Activated T-cell treated with anti-CD3 and anti-CD28 coated beads, Interleukin-2, amount 50 U/mL, for 48 hours (primary cell): ENCODE results near the gene EPHB2.
"Not testable (repeated sequence)": the region's sequence is repeated elsewhere in the genome, so short reads cannot be mapped to it uniquely, and the experiment has no call there.

Experiments
- DNase-seq, 2 experiments: peaks; one replicate each; pipeline ENCODE4 v3.0.0-alpha.2; 2020

The EPHB2 gene

DNA sequence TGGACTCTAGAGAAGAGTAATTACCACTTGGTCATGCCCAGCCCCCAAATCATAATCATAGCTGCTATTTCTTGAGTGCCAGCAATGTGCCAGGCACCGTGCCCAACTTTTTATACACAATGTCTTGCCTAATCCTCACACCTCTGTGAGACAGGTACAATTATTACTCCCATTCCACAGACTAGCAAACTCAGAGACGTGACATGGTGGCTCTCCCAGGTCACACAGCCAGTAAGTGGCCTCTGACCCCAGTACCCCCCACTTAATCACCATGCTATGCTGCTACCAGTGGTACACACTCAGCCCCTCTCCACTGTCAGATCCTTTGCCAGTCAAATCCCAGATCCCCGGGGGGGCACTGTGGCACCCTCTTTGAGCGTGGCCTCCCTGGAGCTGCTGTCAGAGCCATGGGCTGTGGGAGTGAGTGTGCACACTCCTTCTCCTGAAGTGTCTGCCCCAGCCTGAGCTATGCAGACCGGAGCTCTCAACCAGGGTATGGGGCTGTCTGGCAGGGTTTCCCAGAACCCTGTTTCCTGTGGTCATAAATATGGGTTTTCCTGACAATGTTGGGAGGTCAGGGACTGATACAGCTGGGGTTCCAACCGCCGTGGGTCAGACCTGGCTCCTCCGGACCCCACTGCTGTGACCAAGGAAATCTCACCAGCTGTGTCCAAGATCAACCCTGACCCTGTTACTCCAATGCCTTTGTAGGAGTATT is 210.3 kb downstream of the EPHB2 start:
- DNase-seq, result no peak

DNA sequence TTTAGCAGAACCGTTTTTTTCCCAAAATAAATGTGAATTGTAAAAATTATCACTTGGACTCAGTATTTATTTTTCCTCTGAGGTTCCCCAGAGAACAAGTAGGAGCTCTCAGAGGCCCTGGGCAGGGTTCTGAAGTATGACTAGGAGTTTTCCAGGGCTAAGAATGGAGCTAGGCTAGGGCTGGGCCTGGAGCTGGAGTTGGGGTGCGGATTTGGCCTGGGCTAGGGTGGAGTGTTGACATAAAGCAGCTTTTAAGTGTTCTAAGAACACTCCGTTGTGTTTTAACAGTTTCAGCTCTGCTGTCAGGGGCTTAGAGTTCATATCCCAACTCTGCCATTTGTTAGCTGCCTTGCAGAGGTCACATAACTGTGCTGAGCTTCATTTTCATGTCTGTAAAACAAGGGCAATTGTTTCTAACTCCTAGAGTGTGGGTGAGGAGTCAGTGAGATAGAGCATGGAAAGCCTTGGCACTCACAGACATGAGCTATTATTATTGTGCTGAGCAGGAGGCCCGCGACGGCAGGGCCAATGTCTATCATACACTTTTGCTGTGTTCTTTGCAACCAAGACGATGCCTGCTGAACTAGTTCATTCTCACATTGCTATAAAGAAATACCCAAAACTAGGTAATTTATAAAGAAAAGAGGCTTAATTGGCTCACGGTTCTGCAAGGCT is 210.9 kb downstream of the EPHB2 start:
- no peak for DNase-seq

DNA sequence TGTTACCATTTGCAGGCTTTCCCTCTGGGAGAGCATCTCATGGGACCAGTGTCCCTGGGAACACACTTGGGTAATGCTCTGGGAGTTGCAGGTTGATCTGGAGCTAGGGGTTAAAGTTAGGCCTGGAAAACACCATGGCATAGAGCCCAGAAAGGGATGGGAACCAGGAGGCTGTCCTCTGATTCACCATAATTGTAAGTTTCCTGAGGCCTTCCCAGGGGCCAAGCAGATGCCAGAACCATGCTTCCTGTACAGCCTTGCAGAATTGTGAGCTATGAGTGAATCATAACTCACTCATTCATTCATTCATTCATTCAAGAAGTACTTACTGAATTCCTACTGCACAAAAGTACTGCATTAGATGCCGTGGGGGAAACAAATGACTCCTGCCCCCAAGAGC is 212.0 kb downstream of the EPHB2 start:
- no peak for DNase-seq

DNA sequence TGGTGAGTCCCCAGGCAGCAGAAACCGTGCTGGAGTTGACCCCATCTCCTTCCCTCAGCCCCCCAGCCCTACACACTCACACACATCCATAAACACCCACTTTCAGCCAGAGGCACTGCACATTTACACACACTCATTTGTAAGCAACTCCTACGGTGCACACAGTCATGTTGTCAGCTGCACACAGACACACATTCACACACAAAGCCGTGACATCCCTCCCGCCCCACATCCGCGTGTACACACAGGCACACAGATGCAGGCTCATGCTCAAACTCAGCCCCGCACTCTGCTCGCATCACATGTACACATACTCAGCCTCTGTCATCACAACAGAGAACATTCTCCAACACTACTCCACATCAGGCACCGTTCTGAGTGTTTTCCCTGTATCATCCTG is 214.5 kb downstream of the EPHB2 start:
- no peak for DNase-seq

DNA sequence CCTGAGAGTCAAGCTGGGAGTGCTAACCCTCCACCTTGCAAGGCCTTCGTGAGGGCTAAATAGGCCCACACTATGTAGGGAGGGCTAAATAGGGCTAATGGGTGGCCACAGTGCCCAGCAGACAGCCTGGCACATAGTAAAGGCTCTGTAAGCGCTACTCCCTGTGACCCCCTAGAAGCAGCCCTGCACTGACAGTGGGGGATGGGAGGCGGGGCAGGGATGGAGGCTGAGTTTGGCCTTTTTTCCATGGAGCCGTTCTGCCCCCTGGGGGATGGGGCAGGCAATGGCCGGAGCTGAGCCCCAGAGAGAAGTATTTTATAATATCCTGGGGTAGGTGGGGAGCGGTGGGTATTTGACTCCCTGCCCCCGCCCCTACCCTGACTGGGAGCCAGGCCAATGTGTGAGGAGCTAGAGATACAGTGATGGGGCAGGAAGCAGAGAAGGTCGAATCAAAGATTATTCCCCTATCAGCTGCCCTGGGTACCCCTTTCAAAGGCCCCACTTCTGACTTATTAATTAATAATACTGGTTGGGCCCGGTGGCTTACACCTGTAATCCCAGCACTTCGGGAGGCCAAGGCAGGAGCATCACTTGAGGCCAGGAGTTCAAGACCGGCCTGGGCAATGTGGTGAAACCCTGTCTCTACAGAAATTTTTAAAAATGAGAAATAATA is 219.7 kb downstream of the EPHB2 start:
- DNase-seq, result peak; percentile 58 to 64

DNA sequence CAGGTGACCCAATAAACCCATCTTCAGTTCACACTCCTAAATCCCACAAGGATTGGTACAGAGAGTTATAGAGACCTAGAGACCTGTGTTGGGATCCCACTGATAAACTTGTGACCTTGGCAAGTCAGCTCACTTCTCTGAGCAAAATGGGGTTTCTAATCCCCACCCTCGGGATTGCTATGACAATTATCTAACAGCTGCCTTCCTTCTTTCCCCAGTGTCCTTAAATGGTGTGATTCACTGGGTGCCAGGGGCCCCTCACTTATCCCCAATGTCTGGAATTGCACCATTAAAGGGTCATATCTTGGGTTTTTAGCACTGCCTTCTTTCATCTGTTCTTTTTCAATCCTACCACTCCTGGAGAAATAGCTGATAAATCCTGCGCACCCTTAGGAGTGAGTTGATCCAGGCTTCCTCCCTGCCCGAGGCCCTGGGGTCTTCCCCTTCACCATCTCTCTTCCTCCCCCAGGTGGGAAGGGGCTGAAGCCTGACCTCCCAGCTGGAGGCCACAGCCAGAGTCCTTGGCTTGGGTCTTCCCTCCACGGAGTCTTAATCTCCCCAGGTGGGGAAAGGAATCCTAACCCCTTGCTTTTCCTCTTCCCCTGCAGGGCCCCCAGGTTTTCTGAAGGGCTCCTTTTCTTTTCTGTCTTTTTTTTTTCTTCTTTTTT is 222.3 kb downstream of the EPHB2 start:
- DNase-seq, result no peak

DNA sequence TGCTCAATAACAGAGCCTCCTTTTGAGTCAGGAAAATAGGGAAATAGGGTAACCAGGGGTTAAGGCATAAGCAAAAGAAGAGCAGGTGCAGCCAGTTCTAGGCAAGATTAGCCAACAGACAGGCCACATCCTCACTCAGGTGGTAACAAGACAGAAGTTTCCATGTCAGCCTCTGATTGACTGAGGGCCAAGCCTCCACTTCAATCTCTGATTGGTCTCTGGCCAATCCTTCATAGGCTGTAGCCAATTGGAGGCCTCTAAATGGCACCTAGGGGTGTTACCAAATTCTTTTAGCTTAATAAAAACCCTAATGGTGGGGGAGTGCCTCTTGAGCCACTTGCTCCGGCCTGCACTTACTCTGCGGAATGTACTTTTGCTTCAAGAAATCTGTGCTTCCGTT is 224.8 kb downstream of the EPHB2 start:
- no peak for DNase-seq

DNA sequence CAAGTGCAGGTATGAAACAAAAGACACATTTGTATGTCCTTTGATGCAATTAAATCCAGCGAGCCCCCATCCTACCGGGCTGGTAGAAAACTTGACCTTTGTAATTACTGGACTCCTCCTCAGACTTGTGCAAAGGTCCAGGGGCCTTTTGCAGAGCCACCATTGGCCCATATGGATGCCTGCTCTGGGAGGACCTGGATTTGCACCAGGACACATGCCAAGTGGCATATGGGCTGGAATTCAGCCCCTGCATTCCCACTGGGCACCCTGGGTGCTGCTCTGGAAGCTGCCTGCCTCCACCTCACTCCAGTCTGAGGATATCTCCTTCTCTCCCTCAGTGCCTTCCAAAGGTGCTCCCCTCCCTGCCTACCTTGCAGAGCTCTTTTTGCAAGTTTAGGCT is 226.0 kb downstream of the EPHB2 start:
- no peak for DNase-seq

DNA sequence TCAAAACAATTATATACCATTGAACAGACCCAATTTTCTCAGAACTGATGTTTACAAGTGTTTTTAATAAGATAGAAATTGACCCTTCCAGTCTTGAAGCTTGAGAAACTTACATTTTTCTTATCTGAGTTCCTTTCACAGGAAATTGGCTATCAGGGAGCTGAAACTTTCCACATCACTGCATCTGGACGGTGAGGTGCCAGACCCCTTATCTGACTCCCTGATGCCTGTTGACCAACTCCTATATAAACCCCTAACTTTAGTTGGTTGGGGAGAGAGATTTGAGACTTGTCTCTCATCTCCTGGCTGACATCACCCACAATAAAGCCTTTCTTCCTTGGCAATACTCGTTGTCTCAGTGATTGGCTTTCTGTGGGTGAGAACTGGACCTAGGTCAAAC is 230.6 kb downstream of the EPHB2 start:
- DNase-seq, result no peak

DNA sequence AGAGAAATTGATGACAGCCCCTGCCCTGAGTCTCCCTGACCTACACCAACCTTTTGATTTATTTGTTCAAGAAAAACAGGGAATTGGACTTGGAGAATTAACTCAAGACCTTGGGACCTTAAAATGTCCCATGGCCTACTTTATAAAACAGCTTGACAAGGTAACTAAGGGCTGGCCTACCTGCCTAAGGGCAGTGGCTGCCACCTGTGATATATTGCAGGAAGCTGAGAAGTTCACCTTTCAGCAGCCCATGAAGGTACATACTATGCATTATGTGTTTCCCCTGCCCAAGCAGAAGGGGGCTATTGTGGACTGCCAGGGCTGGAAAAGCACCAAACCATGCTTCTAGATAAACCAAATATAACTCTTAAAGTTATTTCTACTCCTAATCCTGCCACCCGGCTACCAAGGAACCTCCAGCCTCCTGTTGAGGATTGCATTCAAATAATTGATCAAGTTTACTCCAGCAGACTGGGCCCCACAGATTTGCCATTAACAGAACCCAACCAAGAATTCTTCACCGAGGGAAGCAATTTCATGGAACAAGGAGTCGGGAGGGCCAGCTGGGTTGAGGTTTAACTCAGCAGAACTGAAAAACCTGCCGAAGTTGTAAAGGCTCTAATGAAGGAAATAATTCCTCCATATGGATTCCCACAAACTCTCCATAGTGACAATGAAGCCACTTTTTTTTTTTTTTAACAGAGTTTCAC is 233.9 kb downstream of the EPHB2 start:
- DNase-seq, result no peak

DNA sequence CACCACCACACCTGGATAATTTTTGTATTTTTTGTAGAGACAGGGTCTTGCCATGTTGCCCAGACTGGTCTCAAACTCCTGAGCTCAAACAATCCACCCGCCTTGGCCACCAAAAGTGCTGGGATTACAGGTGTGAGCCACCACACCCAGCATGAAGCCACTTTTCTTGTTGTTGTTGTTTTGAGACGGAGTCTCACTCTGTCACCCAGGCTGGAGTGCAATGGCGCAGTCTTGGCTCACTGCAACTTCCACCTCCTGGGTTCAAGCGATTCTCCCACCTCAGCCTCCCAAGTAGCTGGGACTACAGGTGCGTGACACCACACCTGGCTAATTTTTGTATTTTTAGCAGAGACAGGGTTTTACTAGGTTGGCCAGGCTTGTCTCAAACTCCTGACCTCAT is 234.5 kb downstream of the EPHB2 start:
- not testable (repeated sequence) for DNase-seq

DNA sequence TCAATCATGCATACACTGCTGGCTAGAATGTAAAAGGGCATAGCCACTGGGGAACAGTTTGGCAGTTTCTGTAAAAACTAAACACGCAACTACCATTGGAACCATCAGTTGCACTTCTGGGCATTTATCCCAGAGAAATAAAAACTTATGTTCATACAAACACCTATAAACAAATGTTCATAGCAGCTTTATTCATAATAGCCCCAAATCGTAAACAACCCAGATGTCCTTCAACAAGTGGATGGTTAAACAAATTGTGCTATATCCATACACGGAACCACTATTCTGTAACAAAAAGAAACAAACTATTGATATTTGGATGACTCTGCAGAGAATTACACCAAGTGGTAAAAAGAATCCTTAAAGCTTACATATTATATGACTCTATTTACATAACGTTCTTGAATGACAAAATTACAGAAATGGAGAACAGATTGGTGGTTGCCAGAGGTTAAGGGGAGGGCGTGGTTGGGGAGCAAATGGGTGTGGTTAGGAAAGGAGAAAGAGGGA is 239.2 kb downstream of the EPHB2 start:
- no peak for DNase-seq

DNA sequence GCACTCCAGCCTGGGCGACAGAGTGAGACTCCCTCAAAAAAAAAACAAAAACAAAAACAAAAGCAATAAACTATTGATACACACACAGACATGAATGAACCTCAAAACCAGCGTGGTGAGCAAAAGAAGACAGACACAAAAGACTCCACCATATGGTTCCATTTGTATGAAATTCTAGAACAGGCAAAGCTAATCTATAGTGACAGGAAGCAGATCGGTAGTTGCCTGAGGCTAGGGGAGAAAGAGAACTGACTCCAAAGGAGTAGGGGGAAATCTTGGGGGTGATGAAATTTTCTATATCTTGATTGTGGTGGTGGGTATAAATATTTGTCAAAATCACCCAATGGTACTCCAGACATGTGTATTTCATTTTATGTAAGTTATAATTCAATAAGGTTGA is 241.2 kb downstream of the EPHB2 start:
- no peak for DNase-seq

DNA sequence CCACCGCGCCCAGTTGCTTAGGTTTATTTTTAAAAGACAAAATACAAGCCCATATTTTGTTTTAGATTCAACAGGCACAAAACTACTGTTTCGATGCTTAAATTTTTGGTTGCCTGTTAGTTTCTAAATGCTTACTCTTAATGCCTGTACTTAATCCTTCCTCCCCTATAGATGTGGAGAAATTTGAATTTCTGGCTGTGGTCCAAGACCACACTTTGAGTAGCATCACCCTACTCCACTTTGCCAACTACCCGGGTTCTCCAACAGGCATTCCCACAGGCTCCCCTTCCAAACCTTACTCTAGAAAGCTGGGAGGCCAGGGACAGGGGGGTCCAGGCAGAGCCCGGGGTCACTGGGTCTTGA is 242.0 kb downstream of the EPHB2 start:
- no peak for DNase-seq

DNA sequence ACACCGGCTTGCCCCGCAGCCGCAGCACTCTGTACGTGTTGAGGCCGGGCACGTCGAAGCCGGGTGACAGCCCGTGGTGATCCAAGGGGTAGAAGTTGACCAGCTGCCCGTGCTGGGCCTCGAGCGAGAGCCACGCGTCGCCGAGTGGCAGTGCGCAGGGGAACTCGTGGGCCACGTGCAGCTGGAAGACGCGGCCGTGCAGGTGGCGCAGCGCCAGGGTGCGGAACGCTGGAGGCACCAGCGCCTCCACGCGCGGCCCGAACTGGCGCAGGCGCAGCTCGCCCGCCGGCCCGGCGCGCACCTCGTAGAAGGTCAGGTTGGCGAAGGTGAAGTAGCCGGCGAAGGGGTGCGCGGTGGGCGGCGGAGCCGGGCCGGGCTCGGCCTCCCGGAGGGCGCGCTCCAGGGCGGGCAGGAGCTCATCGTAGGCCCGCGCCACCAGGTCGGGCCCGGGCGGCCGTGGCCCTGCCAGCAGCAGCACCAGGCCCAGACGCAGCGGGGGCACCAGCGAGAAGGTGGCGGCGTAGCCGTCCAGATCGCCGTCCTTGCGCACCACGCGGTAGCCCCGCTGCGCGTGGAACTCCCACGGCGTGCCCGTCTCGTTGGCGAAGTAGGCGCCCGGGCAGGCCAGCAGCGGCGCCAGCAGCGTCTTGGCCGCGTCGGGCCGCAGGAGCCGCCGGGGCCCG is 242.6 kb downstream of the EPHB2 start:
- DNase-seq, result no peak

DNA sequence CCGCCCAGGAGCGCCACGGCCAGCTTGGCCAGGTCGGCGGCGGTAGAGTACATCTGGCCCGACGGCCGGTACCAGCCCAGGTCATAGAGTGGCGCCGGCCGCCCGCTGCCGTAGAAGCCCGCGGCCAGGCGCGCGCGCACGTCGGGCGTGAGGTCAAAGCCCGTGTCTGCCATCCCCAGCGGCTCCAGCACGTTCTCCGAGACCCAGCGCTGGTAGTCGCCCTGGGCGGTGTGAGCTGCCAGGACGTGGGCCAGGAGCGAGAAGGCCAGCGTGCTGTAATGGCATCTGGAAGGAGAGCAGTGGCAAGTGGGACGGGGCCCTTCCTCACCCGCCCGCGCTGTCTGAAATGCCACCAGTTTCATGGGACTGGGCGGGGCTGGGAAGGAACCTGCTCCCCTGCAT is 243.1 kb downstream of the EPHB2 start:
- no peak for DNase-seq

DNA sequence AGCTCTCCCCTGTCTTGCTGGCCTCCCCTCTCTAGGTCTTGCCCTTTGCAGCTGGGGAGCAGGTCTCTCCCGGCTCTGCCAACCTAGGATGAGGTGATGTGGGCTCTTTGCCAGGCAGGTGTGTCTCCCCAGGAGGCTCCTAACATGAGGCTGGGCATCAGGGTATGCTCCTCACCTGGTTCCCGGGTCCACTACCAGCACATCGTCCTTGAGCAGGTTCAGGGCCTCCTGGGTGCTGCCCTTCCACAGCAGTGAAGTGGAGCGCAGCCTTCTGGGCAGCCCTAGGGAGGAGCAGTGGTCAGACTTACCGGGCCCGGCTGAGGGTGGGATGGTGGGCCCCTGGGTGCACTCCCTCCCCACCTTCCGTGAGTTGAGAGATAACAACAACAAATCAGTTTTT is 244.5 kb downstream of the EPHB2 start:
- no peak for DNase-seq

DNA sequence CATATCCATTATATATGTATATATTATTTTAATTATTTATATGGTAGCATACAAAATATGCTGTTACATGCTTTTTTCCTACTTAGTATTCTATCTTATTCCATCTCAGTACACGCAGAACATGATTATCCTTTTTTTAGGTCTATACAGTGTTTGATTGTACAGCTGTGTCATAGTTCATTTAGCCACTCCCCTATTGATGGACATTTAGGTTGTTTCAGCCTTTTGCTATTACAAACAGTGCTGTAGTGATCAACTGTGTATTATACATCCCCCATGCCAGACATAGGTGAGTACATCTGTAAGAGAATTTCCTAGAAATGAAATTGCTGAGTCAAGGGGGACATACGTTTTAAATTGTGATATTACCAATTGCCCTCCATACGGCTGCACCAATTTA is 246.4 kb downstream of the EPHB2 start:
- no peak for DNase-seq

DNA sequence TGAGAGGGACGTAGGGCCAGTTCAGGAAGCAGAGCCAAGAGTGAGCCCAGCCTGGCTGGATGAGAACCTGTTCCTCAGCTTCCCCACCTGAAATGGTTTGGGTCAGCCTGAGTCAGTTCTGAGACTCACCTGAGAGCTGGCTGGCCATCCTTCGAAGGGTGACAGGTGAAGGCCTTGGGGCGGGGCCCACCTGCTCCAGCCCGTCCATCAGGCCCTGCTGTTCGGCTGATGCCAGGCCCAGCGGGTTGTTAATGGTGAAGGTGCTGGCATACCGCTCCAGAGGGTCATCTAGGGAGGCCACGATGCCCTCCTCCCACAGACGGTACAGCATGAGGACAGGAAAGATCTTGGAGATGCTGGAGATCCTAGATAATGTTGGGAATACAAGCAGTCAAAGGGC is 247.9 kb downstream of the EPHB2 start:
- DNase-seq, result no peak

DNA sequence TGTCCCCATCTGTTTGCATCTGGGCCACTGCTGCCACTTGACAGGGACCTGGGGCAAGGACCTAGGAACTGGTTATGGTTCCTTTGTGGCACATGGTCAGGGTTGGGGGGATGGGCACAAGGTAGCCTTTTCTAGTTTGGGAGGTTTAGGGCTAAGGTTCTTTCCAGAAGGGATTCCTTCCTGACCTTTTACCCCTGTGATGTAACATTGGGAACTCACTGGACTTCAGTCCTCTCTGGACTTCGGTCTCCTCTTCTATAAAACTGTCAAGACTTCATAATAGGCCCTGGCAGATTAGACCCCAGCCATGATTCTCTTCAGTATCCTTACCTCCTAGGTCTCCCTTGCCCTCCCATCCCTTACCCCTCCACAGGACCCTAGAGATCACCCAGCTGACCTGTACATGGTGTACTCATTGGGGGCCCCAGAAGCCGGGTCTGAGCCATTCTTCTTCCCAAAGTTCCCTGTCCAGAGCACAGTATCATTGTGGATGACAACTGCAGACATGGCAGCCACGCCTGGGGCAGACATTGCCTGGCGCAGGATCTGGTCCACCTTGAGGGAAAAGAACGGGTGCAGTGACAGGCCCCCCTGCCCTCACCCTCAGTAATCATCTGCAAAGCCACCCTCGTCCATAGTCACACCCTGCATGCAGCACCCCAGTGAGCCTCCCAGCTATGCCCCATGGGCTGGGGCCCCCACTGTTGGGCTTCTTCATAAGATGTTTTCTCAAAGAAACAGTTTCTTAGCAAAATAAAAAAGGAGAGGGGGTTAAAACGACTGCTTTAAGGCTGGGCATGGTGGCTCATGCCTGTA is 249.1 kb downstream of the EPHB2 start:
- DNase-seq, result no peak

DNA sequence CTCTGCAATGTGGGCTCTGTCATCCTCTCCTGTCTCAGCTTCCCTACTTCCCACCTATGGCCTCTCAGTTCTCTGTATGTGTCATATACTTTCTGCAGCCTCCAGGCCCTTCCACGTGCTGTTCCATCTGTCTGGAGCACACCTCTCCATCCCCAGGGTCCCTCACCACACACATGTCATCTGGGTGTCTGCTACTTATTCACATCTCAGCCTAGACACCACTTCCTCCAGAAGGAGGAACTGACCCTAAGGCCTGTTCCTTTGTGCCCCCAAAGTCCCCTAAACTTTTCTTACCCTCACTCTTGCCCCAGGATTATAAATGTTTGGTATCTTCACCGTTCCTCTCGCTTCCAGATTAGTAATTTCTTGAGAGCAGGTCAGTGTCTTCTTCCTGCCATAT is 251.9 kb downstream of the EPHB2 start:
- no peak for DNase-seq
